Fibroblast of upper back skin (primary cell): ENCODE results near the gene BCAS3.
A peak's percentile ranks its signal among the peaks of the same experiment; 100 is the strongest.
"Not testable (repeated sequence)": the region's sequence is repeated elsewhere in the genome, so short reads cannot be mapped to it uniquely, and the experiment has no call there.

Experiments
- DNase-seq: peaks from one replicate; pipeline ENCODE4 v3.0.0-alpha.2; 2013

BCAS3 gene

DNA sequence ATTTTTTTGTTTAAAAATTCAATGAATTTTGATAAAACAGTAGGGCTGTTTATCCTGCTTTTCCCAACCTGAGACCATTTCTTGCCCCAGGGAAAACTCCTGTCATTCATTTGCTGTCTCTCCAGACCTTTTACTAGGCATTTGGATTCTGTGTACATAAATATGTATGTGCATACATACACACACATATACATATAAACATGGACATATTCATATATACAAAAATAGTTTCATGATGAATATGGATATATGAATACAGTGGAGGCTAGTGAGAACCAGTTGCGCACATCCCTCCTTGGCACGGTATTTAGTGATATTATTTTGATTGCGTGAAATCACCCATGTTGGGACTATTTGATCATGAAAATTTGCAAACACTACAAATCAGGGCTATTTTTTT is 269.9 kb downstream of the BCAS3 start:
- no peak for DNase-seq

DNA sequence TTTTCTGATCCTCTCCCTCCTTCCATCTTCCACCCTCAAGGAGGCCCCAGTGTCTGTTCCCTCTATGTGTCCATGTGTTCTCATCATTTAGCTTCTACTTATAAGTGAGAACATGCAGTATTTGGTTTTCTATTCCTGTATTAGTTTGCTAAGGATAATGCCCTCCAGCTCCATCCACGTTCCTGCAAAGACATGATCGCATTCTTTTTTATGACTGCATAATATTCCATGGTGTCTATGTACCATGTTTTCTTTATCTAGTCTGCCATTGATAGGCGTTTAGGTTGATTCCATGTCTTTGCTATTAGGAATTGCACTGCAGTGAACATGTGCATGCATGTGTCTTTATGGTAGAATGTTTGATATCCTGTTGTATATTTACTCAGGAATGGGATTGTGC is 275.1 kb downstream of the BCAS3 start:
- no peak for DNase-seq

DNA sequence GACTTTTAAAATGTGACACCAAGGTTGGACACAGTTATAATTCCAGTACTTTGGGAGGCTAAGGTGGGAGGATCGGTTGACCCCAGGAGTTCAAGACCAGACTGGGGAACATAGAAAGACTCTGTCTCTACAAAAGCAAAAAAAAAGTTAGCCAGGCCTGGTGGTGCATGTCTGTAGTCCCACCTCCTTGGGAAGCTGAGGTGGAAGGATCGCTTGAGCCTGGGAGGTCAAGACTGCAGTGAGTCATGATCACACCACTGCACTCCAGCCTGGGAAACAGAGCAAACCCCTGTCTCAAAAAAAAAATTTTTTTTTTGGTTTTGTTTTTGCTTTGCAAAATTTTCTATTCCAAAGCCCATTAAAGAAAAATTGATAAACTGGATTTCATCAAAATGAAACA is 281.4 kb downstream of the BCAS3 start:
- no peak for DNase-seq

DNA sequence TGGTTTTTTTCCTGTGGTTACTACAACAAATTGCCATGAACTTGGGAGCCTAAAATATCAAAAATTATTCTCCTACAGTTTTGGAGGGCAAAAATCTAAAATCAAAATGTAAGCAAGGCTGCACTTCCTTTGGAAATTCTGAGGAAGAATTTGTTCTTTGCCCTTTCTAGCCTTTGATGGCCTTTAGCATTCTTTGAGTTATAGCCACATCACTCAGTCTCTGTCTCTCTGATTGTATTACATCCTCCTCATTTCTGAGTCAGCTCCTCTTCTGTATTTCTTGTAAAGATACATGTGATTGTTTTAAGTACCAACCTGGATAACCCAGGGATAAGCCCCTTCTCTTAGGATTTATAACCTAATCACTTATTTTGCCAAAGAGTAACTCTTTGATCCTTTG is 282.0 kb downstream of the BCAS3 start:
- DNase-seq, result no peak

DNA sequence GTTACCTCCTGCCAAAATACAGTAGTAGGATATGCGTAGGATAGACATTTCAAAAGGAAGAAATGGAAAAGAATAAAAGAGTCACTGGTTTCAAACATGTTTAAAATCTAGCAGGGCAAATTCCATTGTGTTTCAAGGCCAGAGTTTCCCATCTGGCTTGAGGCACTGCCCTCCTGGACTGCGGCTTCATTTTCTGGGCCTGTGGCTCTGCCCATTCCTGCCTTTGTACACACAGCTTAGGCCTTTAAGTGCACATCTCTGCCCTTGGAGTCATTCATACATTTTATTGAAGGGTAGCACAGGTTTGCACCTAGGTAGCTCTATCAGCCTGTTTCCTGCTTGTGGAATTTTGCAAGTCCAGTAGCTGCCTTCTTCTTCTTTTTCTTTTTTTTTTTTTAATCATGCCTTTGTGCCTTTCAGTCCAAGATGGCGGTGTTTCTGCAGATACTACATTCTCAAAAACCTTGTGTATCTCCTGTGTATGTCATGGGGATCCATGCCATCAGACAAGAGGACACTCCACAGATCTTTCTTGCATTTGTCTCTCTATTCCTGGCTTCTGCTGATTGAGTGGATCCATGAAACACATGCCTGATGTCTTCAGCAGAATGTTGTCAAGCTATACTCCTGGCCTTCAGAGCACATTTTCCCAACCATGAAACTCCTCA is 282.9 kb downstream of the BCAS3 start:
- DNase-seq, result no peak

DNA sequence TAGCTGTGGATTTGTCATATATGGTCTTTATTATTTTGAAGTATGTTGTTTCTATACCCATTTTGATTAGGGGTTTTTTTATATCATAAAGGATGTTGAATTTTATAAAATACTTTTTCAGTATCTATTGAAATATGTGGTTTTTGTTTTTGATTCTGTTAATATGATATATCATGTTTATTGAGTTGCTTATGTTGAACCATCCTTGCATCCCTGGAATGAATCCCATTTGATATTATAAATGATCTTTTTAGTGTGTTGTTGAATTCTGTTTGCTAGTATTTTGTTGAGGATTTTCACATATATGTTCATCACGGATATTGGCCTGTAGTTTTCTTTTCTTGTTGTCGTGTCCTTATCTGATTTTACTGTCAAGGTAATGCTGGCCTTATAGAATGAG is 286.5 kb downstream of the BCAS3 start:
- no peak for DNase-seq

DNA sequence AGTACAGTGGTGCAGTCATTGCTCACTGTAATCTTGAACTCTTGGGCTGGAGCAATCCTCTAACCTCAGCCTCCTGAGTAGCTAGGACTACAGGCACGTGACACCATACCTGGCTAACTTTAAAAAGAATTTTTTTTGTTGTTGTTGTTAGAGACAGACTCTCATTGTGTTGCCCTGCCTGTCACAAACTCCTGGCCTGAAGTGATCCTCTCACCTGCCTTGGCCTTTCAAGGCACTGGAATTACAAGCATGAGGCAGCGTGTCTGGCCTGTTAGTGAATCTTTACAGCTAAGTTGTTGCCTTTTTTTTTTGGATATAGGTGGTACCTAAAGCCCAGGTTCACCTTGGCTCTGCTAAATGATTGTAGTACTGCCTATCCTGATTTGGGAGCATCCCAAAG is 290.6 kb downstream of the BCAS3 start:
- DNase-seq, result no peak

DNA sequence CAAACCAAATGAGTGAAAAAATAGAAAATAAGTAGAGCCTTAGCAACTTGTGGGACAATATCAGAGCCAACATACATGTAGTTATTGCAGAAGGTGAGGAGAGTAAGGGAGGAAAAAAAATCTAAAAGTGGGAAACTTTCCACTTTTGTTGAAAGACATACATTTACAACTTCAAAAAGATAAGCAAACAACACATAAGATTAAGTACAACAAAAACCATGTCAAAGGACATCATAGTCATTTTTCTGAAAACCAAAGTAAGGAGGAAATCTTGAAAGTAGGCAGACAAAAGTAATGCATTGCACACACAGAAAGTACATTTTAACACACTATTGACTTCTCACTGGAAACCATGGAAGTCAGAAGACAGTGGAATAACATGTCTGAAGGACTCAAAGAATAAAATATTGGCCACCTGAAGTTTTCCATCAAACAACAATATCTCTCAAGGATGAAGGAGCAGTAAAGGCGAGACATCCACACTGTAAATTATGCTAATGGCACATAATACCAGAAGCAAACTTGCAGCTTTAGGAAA is 291.9 kb downstream of the BCAS3 start:
- no peak for DNase-seq

DNA sequence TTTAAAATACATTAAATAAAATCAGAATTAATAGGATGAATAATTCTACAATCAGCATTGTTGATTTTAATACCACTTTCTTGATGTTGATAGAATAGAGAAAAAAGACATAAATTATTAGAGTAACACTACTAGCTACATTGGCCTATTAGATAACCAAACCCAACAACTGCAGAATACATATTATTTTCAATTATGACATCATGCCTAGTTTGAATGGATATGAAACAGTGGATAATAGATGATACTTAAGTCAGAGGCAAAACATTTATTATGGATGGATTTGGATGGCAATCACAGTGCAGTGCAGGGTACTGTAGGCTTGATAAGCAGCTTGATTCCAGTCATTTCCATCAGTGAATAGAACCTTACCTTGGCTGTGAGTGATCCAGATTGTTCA is 293.1 kb downstream of the BCAS3 start:
- no peak for DNase-seq

DNA sequence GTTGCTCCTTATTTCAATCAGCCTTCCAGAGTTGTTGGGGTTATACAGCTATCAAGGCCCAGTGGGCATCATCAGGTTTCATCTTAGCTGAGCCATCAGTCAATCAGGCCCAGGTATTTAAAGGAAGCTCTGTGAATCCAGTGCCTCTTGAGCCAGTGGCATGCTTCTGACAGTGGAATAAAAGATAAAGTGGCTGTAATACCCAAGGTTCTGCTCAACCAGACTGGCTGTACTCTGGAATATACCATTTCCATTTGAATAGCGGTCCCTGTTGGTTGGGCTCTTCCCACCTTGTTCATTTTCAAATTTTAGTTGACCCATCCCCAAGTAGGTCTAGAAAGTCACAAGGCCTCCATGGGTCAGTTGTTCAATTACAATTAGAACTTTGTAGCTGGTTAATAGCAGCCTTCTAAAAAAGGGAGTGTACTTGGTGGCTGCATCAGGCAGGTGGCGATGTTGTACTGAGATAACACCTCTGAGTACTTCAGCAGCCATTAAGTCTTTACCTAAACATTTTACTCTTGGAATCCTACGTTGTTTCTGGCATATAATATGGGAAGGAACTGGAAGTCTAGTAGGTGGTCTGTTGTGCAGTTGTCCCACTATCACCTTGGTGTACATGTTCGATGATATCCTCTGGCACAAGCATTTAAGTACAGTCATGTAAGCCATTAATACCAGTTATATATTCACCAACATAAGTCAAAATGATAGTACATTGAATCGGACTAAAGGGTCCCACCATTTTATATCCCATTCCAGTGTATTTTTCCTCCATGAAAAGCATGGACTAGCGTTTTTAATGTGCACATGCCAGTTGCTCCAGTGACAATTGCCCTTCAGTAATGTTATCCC is 294.1 kb downstream of the BCAS3 start:
- peak; percentile 49 for DNase-seq

DNA sequence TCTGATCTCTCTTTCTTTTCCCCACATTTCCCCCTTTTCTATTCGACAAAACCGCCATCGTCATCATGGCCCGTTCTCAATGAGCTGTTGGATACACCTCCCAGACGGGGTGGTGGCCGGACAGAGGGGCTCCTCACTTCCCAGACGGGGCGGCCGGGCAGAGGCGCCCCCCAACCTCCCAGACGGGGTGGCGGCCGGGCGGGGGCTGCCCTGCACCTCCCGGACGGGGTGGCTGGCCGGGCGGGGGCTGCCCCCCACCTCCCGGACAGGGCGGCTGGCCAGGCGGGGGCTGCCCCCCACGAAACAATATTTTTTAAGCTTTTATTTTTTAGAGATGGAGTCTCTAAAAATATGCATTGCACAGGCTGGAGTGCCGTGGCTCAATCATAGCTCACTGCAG is 299.2 kb downstream of the BCAS3 start:
- DNase-seq, result not testable (repeated sequence)

DNA sequence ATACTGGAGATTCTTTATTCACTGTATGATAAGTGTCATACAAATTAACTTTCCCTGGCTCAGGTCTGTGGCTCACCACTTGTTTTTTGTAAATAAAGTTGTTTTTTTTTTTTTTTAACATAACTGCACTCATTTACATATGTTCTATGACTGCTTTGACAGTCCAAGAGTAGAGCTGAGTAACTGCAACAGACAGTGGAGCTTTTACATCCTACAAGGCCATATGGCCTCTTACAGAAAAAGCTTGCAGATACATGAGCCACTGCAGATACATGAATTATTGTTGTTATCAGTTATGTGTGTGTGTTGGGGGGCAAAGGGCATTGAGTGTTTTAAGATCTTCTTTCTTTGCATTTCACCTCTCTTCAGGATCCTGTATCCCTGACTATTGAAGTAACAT is 311.7 kb downstream of the BCAS3 start:
- no peak for DNase-seq

DNA sequence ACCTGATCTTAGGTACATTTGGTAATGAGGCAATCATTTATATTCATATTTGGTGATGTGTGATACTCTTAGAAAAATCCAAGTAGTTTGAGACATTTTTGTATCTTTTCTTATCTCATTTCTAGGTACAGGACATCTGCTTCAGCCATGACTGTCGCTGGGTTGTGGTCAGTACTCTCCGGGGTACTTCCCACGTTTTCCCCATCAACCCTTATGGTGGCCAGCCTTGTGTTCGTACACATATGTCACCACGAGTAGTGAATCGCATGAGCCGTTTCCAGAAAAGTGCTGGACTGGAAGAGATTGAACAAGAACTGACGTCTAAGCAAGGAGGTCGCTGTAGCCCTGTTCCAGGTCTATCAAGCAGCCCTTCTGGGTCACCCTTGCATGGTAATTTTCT is 312.2 kb downstream of the BCAS3 start:
- no peak for DNase-seq

DNA sequence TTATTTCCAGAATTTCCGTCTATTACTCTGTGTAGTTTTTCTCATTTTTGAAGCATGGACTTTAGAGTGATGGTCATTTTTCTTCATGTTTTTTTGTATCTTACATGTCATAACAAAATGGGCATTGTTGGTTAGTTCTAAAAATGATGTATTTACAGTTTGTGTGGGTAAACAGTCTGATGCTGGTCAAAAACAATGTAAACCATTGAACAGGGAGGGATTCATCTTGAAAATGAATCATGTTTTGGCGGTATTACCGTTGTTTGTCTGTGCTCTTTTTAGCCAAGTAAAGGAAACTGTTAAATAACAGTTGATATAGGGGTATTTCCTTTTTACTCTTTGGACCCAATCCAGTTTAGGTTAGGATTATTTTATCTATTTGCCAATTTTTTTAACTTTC is 315.8 kb downstream of the BCAS3 start:
- DNase-seq, result no peak

DNA sequence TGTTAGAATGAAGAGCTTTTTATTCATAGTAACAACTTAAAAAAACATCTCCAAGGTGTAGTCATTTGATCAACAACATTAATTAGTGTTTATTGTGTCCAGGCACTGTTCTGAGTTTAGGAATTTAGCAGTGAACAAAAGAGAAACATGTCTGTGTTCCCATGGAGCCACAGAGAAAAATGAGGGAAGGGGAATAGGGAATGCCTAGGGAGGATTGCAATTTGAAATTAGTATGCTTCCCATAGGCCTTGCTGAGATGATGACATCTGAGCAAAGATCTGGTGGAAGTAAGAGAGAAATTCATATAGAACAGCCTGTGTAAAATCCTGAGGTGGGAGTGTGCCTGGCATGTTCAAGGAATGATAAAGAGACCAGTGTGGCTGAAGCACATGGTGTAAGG is 318.0 kb downstream of the BCAS3 start:
- DNase-seq, result no peak

DNA sequence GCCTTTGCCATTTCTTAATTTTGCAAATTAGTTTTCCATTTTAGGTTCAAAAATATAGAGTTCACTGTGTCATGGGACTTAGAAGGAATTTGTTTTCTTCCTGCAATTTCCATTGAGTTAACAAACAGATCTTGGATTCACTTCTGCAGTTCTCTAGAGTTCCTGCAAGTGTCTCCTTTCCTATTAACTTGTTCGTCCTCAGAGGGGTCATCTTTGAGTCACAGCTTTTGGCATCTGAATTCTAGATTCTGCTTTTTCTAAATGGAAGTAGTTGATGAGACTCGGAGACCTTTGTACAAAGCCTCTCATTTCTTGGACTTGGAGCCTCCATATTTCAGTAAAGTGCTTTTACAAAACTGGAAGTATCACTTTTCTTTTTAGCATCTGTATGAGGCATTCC is 323.3 kb downstream of the BCAS3 start:
- DNase-seq, result peak; percentile 37

DNA sequence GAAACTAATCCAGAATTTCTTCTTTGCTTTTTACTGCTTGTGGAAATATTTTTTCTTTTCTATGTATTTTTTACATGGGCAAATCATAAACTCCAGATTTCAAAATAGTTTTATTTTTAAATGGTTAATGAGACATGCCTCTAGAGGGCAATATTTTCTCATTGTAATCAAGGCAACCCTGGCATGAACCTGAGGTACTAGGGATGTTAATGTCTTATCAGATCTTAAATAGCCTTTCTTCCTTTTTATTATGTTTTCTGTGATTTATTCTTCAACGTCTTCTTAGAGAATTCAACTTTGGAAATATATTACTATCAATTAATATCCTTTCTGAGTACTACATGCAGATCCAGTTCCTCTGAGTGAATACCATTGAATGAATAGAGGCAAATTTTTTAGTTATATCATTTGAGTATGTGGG is 324.7 kb downstream of the BCAS3 start:
- peak; percentile 52 for DNase-seq

DNA sequence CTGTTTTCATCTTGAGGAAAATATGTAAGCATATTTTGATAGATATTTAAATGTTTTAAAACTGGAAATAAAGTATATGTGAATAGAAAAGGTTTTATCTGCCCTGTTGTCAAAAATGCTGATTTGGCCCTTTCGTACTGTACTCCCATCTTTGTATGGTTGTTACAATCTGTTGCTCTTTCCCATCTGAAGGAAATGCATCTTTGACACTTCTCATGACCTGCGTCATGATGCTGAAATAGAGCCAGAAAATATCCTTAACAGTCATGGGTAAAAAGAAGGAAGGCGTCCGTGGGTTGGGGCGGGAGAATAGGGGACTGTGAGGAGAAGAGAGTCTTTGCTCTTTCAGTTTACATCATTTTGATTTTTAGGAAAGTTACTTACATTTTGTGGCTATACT is 327.7 kb downstream of the BCAS3 start:
- DNase-seq, result no peak

DNA sequence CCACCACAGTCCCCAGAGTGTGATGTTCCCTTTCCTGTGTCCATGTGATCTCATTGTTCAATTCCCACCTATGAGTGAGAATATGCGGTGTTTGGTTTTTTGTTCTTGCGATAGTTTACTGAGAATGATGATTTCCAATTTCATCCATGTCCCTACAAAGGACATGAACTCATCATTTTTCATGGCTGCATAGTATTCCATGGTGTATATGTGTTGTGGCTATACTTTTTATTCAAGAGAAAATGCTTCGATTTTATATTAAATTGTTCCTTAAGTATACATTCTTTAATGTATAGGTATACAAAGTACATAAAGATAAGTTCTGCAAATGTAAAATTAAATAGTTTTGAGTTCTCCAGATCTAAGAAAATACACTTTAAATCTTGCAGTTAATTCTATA is 328.3 kb downstream of the BCAS3 start:
- not testable (repeated sequence) for DNase-seq

DNA sequence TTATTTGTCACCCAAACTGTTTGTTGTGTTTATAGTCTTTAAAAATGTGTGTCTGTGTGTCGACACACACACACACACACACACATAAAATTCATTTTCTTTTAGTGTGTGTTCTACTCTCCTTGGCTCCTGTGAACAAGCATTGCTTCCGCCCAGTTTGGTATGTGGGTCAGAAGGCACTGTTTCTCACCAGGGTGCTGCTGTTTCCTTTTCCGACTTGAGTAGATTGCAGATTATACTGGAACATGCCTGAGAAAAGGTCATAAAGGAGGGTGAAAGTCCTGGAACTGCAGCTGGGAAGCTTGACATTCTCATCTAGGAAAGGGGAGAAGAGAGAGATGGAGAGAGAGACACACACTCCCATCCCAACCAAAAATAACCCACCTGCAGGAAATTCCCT is 330.3 kb downstream of the BCAS3 start:
- DNase-seq, result no peak

DNA sequence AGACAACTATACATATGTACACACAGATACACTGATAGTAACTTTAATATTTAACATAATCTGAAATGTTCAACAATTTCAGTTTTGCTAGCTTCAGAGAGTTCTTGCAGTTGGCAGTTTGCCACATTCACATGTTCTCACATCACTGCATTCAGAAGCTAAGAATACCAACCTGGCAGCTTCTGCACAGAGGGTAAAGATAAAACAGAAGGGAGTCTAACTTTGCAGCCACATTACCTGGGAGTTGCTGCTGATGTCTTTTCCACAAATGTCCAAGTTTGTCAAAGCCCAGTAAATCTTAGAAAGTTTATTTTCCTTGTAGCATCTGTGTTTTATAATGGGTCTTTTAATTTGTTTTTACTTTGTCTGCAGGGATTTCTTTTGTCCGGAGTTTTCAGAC is 332.0 kb downstream of the BCAS3 start:
- peak; percentile 14 for DNase-seq

DNA sequence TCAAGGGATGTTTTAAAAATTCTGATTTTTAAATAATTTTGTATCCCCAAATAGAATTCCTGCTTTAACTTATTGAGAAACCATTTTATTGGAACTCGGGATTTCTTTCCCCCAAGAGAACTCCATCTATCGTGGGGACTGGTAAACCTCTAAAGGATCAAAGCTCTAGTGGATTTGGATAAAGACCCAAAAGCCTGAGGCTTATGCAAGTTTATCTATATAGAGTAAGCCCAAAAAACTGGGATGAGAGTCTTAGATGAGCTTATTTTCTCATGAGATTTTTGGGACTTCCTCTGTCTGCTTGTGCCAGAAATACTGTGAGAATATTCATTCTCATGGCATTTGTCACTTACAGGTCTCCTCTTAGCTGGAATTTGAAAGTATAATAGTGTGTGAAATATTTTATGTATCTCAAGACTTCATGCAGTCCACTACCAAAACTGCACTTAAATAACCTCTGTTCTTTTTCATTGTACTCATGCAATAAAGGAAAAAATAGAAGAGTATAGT is 333.1 kb downstream of the BCAS3 start:
- peak; percentile 1 for DNase-seq

DNA sequence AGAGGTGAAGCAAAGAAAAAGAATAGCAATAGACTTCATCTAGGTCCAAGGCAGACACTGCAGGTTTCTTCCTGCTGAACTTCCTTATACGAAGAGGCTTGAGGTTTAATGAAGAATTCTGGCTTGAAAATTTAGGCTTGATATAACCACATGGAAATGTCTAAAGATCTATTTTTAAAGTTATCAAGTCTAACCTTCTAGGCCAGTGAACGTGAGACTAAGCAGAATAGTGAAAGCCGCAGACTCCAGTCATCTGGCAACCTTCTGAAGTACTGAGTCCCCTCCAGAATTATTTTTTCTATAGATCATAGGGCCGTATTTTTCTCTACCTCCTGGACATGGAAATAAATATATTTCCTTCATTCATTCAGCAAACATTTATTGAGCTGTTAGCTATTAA is 333.6 kb downstream of the BCAS3 start:
- DNase-seq, result no peak

DNA sequence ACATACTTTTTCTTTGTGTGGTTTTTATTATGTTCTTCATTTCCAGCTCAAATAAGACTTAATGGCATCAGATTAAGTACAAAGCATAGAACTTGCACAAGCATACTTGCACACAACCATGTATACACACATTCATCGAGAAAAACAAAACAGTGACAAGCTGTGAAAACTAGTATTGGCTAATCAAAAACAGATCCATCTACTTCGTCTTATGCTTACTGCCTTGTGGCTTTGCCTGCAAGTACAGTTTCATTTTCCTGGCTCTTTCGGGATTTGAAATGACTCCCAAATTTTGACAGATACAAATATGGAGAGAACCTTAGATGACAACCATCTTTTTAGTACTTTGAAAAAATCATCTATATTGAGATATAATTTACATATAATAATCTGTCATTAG is 338.3 kb downstream of the BCAS3 start:
- DNase-seq, result peak; percentile 13
